Natural killer cell (primary cell): Measurements from ENCODE around the gene KCNJ12. TPM values are rescaled to one million over a fixed set of nuclear protein-coding genes. Genes with fewer than 3 reads are reported as not detected.

Experiments used
- ATAC-seq, 3 donors: fragments of 150-1000 bp in 2 of 3; fragments of 200-7000 bp in 1 of 3; cut with Tn5 transposase; 1 replicate in 1 of 3; 2 replicates in 2 of 3; pipeline ENCODE4 v1.10.0; 2021; ENCODE audit warnings: mild to moderate bottlenecking in 2 of 3, moderate library complexity in 2 of 3
- DNase-seq, 2 donors: peaks; one replicate each; pipeline versions ENCODE4 v3.0.0 to v3.0.0-alpha.2; 2013 to 2021; ENCODE audit warnings: mixed read lengths in 1 of 2
- H3K27ac ChIP-seq: one replicate; pipeline ENCODE4 v1.5.1; 2013; ENCODE audit warnings: mild to moderate bottlenecking, low read length
- H3K27me3 ChIP-seq: one replicate; pipeline ENCODE4 v1.6.1; 2013; ENCODE audit warnings: low read length; ENCODE audit not compliant: control insufficient read depth, insufficient read depth
- H3K36me3 ChIP-seq: one replicate; pipeline ENCODE4 v1.6.1; 2013; ENCODE audit warnings: low read length; ENCODE audit not compliant: control insufficient read depth, insufficient read depth
- H3K4me1 ChIP-seq: one replicate; pipeline ENCODE4 v1.6.1; 2013; ENCODE audit warnings: low read length; ENCODE audit not compliant: control insufficient read depth, insufficient read depth
- H3K4me3 ChIP-seq: one replicate; pipeline ENCODE4 v1.5.1; 2013; ENCODE audit warnings: low read length
- H3K9me3 ChIP-seq: one replicate; pipeline ENCODE4 v1.6.1; 2013; ENCODE audit warnings: low read length; ENCODE audit not compliant: control insufficient read depth, insufficient read depth
- H3K27ac Mint-ChIP-seq, 2 donors: one replicate each; pipeline ENCODE4 v1.8.0; 2022; ENCODE audit warnings: mild to moderate bottlenecking in 2 of 2, mixed read lengths in 2 of 2, moderate library complexity in 1 of 2
- H3K27me3 Mint-ChIP-seq, 2 donors: one replicate each; pipeline ENCODE4 v1.8.0; 2022; ENCODE audit warnings: low read depth in 2 of 2, mixed read lengths in 2 of 2
- H3K36me3 Mint-ChIP-seq: one replicate; pipeline ENCODE4 v1.8.0; 2022; ENCODE audit warnings: mixed read lengths
- H3K4me1 Mint-ChIP-seq, 2 donors: one replicate each; pipeline ENCODE4 v1.8.0; 2022; ENCODE audit warnings: mixed read lengths in 2 of 2
- H3K4me3 Mint-ChIP-seq: one replicate; pipeline ENCODE4 v1.8.0; 2022; ENCODE audit warnings: mild to moderate bottlenecking, moderate library complexity, mixed read lengths
- H3K9me3 Mint-ChIP-seq, 2 donors: one replicate each; pipeline ENCODE4 v1.8.0; 2022; ENCODE audit warnings: mixed read lengths in 2 of 2
- CTCF ChIP-seq: fragments of 200-600 bp; IDR thresholded peaks from one replicate; pipeline ENCODE4 v1.8.0; 2022; ENCODE audit warnings: antibody characterized with exemption
- WGBS: methylation state at CpG from one replicate; pipeline ENCODE4 v1.1.7; 2013; ENCODE audit warnings: missing lambda C conversion rate; ENCODE audit not compliant: insufficient coverage; 5-methylcytosine and 5-hydroxymethylcytosine counted together
- intact Hi-C: fragments of 100-400 bp; cut with micrococcal nuclease; formaldehyde crosslinking; loops from one replicate; pipeline ENCODE4 v1.14.2; 2022
- total RNA-seq, 4 donors: library from RNA; stranded (reverse); fragments of 120-200 nt in 1 of 4; gene quantifications; one replicate each; pipeline versions ENCODE4 v1.2.3 to v1.2.4, GENCODE V29; 2013 to 2022

KCNJ12 gene
- total RNA-seq, 3 donors from 2014 or later (not counting 1 experiment from before 2014, with no cell fraction given): 0.14 TPM; not detected in 2

DNA sequence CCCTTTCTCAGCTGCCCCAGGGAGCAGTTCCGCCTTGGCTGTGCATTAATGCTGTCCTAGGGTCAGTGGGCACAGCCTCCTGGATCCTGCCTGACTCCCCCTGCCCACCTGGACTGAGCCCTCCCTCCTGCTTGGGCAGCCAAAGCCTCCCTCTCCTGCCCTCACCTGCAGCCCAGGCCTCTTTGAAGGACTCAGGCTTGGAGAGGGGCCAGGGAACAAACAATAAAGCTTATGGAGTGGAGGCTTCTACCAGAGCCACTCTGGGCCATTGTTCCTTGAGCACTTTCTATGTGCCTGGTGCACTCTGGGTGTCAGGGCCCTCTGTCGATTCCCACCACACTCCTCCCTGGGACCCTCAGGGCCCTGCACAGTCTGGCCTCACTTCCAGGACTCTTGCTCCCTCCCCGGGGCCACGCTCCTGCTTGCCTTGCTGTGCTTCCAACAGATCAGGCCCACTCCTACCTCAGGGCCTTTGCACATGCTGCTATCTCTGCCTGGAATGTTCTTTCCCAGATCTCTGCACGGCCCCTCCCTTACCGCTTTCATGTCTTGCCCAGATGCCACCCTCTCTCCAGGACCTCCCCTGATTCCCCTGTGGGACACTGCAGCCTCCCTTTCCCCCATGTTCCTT lies 5.0 kb downstream of the KCNJ12 start:
- H3K4me3 Mint-ChIP-seq: no peak overlapping the region
- Histone ChIP-seq H3K4me3 (no peak overlapping the region), H3K9me3 (no peaks in the 10 kb centered on the region), H3K27ac (no peak overlapping the region), H3K27me3 (peaks cover 20% of the 10 kb centered on the region), H3K36me3 (no peaks in the 10 kb centered on the region), H3K4me1 (peaks cover 22% of the 10 kb centered on the region)
- DNase-seq (no peak), ATAC-seq (no peak)
- no peak overlapping the region for H3K27ac Mint-ChIP-seq
- no peaks in the 10 kb centered on the region for H3K9me3 Mint-ChIP-seq
- intact Hi-C loops: no loop called here
- no peaks in the 10 kb centered on the region for H3K36me3 Mint-ChIP-seq
- H3K27me3 Mint-ChIP-seq: no peaks in the 10 kb centered on the region
- no peak for TF ChIP-seq CTCF
- peaks cover 0 to 4% of the 10 kb centered on the region in 2 donors for H3K4me1 Mint-ChIP-seq
- 83% methylated on average over 6 of the region's 6 CpGs for WGBS

- Histone ChIP-seq H3K36me3 (no peaks in the 10 kb centered on the region), H3K4me1 (peaks cover 11% of the 10 kb centered on the region), H3K27ac (no peak overlapping the region), H3K9me3 (no peaks in the 10 kb centered on the region), H3K4me3 (no peak overlapping the region), H3K27me3 (peaks cover 11% of the 10 kb centered on the region)
- intact Hi-C loops: no loop called here
- TF ChIP-seq CTCF: no peak
- H3K4me3 Mint-ChIP-seq: no peak overlapping the region
- no peak overlapping the region for H3K27ac Mint-ChIP-seq
- H3K4me1 Mint-ChIP-seq: no peaks in the 10 kb centered on the region
- DNase-seq (no peak), ATAC-seq (no peak)
- WGBS: 84% methylated on average over 29 of the region's 29 CpGs
- no peaks in the 10 kb centered on the region for H3K9me3 Mint-ChIP-seq
- H3K27me3 Mint-ChIP-seq: no peaks in the 10 kb centered on the region
- no peaks in the 10 kb centered on the region for H3K36me3 Mint-ChIP-seq
Measured at GRCh38 chr17:21382560-21383495, 6.7 kb downstream of the KCNJ12 start.

DNA sequence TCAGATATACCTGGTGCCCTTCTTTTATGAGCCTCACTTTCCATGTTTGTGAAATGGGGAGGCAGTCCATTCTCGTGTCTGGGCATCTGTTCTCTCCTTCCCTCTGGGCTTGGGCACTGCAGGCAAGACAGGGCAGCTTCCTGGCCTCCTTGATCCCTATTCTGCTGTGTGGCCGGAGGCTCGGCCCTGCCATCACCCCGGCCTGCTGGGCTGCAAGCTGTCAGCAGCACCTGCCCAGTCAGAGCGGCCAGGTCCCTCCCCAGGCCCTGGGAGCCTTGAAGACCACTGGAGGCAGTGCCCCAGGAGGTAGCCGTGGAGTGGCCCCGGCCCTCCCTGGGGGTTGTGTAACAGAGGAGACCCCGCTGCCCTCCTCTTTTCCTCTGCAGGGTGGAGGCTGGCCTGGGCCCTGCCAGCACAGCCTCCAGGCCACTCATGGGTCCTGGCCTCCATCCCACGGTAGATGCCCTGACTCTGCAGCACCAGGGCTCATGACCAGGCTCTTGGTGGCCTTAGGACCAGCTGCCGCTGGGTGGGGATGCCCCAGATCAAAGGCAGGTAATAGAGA lies 9.2 kb downstream of the KCNJ12 start:
- no peak overlapping the region for H3K27ac Mint-ChIP-seq
- no peak for DNase-seq
- intact Hi-C loops: no loop called here
- H3K4me3 ChIP-seq: no peak overlapping the region
- H3K4me3 Mint-ChIP-seq: no peak overlapping the region
- no peaks in the 10 kb centered on the region for H3K4me1 ChIP-seq
- 79% methylated on average over 10 of the region's 10 CpGs for WGBS
- H3K27me3 ChIP-seq: no peaks in the 10 kb centered on the region
- no peaks in the 10 kb centered on the region for H3K9me3 ChIP-seq
- no peak overlapping the region for H3K27ac ChIP-seq
- no peaks in the 10 kb centered on the region for H3K36me3 Mint-ChIP-seq
- ATAC-seq: no peak
- H3K36me3 ChIP-seq: no peaks in the 10 kb centered on the region
- H3K4me1 Mint-ChIP-seq: no peaks in the 10 kb centered on the region
- no peaks in the 10 kb centered on the region for H3K27me3 Mint-ChIP-seq
- TF ChIP-seq CTCF: no peak
- H3K9me3 Mint-ChIP-seq: no peaks in the 10 kb centered on the region
